Stimulated activated naive B cell treated with anti-CD40 and anti-IgM and Interleukin-4, amounts not matched to agents 10 μg/mL and 1 μg/mL and 100 μg/mL, for 72 hours (primary cell): ENCODE measurements around the gene DDX27.

Experiments used
- ATAC-seq, 2 donors: fragments of 150-1000 bp; cut with Tn5 transposase; replicated peaks; 2 replicates each; pipeline ENCODE4 v1.10.0; 2021; ENCODE audit warnings: moderate library complexity in 1 of 2
- DNase-seq: peaks from one replicate; pipeline ENCODE4 v3.0.0; 2021
- H3K27ac Mint-ChIP-seq: one replicate; pipeline ENCODE4 v1.8.0; 2022; ENCODE audit warnings: mild to moderate bottlenecking, mixed read lengths
- H3K27me3 Mint-ChIP-seq, 2 donors: one replicate each; pipeline ENCODE4 v1.8.0; 2022; ENCODE audit warnings: mixed read lengths in 2 of 2
- H3K36me3 Mint-ChIP-seq, 2 donors: one replicate each; pipeline ENCODE4 v1.8.0; 2022; ENCODE audit warnings: mixed read lengths in 2 of 2, mild to moderate bottlenecking in 1 of 2
- H3K4me1 Mint-ChIP-seq, 2 donors: one replicate each; pipeline ENCODE4 v1.8.0; 2022; ENCODE audit warnings: mixed read lengths in 2 of 2, mild to moderate bottlenecking in 1 of 2
- H3K4me3 Mint-ChIP-seq, 2 donors: one replicate each; pipeline ENCODE4 v1.8.0; 2022; ENCODE audit warnings: mild to moderate bottlenecking in 2 of 2, mixed read lengths in 2 of 2, moderate library complexity in 1 of 2
- H3K9me3 Mint-ChIP-seq, 2 donors: one replicate each; pipeline ENCODE4 v1.8.0; 2022; ENCODE audit warnings: mixed read lengths in 2 of 2, mild to moderate bottlenecking in 1 of 2

DDX27 gene

DNA sequence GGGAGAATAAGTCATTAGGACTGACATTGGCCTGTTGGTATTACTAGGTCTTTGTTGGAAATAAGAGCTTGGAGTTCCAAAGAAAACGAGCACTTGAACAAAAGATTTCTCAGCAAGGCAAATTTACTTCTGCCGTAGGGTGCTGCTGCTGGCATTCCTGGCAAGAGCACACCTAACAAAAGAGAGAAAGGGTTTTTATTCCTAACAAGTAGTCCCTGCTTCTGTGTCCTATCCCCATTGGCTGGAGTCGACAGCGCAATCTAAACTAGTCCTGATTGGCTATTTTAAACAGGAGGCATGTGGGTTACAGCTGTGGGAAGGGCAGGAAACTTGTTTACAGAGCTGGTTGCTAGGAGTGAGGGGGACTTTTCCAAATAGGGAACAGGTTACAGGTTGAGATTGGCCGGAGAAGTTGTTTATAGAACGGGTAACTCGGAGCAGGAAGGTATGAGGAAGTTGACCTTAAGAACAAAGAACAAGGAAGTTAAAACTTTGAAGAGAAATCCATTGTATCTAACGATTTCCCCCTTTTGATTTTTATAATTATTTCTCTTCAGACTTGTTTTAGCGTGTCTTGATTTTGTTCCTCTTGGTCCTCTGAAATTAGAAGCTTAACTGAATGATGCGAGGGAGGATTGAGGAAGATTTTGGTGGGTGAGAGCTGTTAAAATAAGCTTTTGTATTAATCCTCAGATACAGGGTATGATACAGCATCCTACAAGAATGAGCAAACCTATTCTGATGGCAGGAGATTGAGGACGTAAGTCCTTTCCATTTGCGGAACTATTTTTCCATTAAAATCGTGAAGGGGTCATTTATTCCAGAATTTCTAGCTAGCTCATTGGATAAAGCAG lies 62.1 kb downstream of the DDX27 start:
- H3K4me3 Mint-ChIP-seq, result peak overlapping the region; percentile 92 to 95
- DNase-seq (no peak), ATAC-seq (no peak)
- H3K36me3 Mint-ChIP-seq, result peaks cover 83 to 93% of the 10 kb centered on the region in 2 donors
- peaks cover 59 to 76% of the 10 kb centered on the region in 2 donors for H3K4me1 Mint-ChIP-seq
- peaks cover 0 to 5% of the 10 kb centered on the region in 2 donors for H3K27me3 Mint-ChIP-seq
- peaks cover 38 to 45% of the 10 kb centered on the region in 2 donors for H3K9me3 Mint-ChIP-seq
- peak overlapping the region; percentile 99 for H3K27ac Mint-ChIP-seq

DNA sequence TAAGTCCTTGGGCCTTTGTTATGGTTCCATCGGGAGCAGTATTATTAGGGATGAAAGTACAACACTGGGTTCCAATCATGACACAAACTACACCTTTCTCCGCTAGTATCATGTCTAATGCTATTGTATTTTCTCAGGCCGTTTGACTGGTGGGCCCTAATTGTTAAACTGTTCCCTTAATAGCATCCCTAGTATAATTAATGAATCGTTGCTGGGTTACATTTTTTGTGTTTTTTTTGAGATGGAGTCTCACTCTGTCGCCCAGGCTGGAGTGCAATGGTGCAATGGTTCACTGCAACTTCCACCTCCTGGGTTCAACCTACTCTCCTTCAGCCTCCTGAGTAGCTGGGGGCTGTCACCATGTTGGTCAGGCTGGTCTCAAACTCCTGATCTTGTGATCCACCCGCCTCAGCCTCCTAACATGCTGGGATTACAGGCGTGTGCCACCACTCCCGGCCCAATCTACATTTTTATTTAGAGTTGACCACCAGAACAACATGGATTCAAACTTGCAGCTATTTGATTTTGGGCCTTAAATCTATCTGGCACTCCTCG lies 62.8 kb downstream of the DDX27 start:
- H3K27me3 Mint-ChIP-seq, result peaks cover 0 to 5% of the 10 kb centered on the region in 2 donors
- H3K36me3 Mint-ChIP-seq, result peaks cover 88 to 97% of the 10 kb centered on the region in 2 donors
- H3K27ac Mint-ChIP-seq, result peak overlapping the region; percentile 99
- DNase-seq, result no peak
- peaks cover 64 to 76% of the 10 kb centered on the region in 2 donors for H3K4me1 Mint-ChIP-seq
- H3K4me3 Mint-ChIP-seq, result peak overlapping the region; percentile 92 to 95
- peaks cover 44 to 52% of the 10 kb centered on the region in 2 donors for H3K9me3 Mint-ChIP-seq
- no peak for ATAC-seq

DNA sequence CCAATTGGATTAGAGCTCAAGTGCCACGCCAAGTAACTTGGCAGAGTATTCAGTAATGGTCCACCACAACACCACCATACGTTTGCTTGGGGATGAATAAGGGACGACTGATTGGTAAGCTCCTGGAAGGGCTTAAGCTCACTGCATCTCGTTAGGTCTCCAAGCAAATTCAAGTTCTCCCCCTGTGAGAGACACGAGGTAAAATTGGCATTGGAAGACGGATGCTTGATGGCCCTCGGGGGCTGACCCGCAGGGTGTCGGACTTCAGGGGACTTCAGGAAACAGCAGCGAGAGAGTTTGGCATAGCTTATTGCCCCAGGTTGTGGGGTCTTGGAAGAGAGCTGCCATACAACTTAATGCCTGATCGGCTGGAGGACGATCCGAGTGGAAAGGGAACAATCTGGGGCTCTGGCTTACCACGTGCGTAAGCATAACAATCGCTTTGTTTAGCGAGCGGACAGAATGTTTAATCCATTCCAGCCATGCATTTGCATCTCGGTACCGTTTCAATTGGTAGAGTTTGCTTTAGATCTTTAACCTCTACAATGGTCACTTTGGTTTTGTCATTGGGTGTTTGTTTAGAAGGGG lies 63.5 kb downstream of the DDX27 start:
- Mint-ChIP-seq H3K4me3 (peak overlapping the region; percentile 92 to 95), H3K27me3 (peaks cover 0 to 5% of the 10 kb centered on the region in 2 donors)
- ATAC-seq, result no peak

DNA sequence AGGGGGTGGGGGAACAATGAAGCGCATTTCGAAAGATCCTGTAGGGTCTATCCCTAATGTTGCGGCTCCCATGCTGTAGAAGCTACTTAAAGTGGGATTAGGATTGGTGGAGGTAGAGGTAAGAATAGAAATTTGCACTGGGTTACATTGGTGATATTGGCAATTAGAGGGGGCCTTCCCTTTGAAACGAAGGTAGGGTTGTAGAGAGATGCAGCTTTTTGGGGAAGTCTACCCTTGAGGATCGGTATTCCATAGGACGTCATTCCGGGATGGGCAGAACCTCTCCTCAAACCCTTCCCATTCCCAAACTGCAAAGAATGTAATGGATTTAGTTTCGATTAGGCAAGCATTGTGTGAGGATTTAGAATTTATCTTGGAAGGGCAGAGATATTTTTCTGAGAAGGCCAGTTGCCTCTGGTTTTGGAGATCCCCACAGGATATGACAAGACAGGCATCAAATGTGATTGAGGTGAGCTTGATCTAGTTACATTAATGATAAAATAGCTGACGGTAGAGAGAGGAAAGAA lies 64.0 kb downstream of the DDX27 start:
- DNase-seq, result no peak
- Mint-ChIP-seq H3K27ac (peak overlapping the region; percentile 99), H3K4me3 (peak overlapping the region; percentile 92 to 95), H3K36me3 (peaks cover 99 to 100% of the 10 kb centered on the region in 2 donors), H3K4me1 (peaks cover 70 to 85% of the 10 kb centered on the region in 2 donors), H3K9me3 (peaks cover 47 to 58% of the 10 kb centered on the region in 2 donors), H3K27me3 (peaks cover 0 to 4% of the 10 kb centered on the region in 2 donors)
- no peak for ATAC-seq

More for the DNA sequence above, 63.5 kb downstream of the DDX27 start:
- DNase-seq, result no peak
- H3K4me1 Mint-ChIP-seq, result peaks cover 70 to 81% of the 10 kb centered on the region in 2 donors
- peak overlapping the region; percentile 99 for H3K27ac Mint-ChIP-seq
- peaks cover 94 to 97% of the 10 kb centered on the region in 2 donors for H3K36me3 Mint-ChIP-seq
- peaks cover 47 to 58% of the 10 kb centered on the region in 2 donors for H3K9me3 Mint-ChIP-seq

DNA sequence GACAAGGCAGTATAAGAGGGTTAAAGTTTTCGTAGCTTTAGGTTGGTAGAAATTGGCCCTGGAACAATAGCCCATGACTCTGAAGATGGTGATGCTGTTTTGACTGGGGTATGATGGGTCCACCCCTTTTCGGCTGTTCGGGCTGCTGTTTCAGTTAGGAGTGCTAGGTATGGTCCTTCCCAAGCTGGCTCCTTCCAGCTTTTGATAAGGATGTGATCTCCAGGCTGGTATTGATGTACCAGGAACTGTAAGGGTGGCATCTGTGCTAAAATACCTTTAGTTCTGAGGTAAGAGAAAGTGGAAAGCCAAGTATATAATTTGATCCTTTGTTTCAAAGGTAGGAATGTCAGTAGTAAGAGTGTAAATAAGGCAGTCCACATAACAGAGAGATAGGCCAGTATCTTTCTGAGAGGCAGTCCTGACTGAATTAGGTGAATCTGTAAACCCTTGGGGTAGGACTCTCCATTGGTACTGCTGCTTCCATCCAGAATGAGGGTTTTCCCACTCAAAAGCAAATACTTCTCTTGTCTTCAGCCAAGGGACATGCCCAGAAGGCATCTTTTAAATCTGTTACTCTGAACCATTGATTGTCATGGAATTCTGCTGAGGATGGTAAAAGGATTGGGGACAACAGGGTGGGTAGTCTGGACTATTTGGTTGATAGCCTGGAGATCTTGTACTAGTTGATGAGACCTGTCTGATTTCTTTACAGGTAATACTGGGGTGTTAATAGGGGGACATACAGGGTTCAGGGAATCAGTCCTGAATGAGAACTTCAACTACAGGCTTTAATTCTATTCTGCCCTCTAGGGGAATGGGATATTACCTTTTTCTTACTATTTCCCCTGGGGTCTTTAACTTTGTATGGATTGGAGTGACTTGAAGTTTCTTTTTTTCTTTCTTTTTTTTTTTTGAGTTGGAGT lies 64.7 kb downstream of the DDX27 start:
- peaks cover 47 to 58% of the 10 kb centered on the region in 2 donors for H3K9me3 Mint-ChIP-seq
- DNase-seq (no peak), ATAC-seq (no peak)
- peaks cover 99 to 100% of the 10 kb centered on the region in 2 donors for H3K36me3 Mint-ChIP-seq
- H3K27me3 Mint-ChIP-seq, result no peaks in the 10 kb centered on the region
- H3K27ac Mint-ChIP-seq, result peak overlapping the region; percentile 99
- peaks cover 64 to 85% of the 10 kb centered on the region in 2 donors for H3K4me1 Mint-ChIP-seq
- peak overlapping the region; percentile 92 to 95 for H3K4me3 Mint-ChIP-seq

DNA sequence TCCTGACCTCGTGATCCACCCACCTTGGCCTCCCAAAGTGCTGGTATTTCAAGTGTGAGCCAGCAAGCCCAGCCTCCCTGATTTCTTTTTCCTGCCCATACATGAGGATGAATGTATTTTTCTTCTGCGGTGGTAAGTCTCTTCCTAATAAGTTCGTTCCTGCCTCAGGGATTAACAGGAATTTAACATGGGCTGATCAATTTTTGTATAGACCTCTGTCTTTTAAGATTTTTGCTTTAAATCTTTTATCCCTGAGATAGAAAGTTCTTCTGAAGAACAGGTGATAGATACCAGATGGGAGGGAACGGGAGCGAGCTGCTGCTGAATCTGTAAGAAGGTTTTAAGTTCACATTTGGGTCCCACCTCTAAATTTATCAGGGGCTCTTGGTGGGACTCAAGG lies 65.6 kb downstream of the DDX27 start:
- peaks cover 64 to 87% of the 10 kb centered on the region in 2 donors for H3K4me1 Mint-ChIP-seq
- peaks cover 97% of the 10 kb centered on the region in 2 donors for H3K36me3 Mint-ChIP-seq
- H3K27ac Mint-ChIP-seq, result peak overlapping the region; percentile 99
- peaks cover 47 to 58% of the 10 kb centered on the region in 2 donors for H3K9me3 Mint-ChIP-seq
- no peak for ATAC-seq
- no peaks in the 10 kb centered on the region for H3K27me3 Mint-ChIP-seq
- DNase-seq, result no peak
- peak overlapping the region; percentile 92 to 95 for H3K4me3 Mint-ChIP-seq

DNA sequence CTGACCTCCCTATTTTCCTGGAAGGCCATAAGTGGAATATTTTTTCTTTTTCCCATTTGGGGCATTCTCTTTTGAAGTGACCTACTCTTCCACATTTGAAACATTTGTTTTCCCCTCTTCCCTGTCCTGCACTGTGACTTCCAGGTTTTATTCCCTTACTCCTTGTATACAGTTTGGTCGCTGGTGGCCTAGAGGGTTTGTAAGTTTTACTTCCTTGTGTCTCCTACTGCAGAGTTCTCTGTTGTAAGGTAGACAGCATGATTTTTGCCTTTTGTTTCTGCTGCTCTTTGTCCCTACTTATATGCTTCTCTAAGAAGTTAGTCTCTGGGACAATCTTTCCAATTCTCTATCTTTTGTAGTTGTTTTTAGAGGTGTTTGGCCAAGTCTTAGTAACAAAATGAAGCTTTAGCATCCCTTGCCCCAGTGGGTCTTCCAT lies 66.0 kb downstream of the DDX27 start:
- no peaks in the 10 kb centered on the region for H3K27me3 Mint-ChIP-seq
- ATAC-seq (no peak), DNase-seq (no peak)
- H3K27ac Mint-ChIP-seq, result peak overlapping the region; percentile 95
- peaks cover 66 to 87% of the 10 kb centered on the region in 2 donors for H3K4me1 Mint-ChIP-seq
- peak overlapping the region; percentile 59 to 63 for H3K4me3 Mint-ChIP-seq
- H3K36me3 Mint-ChIP-seq, result peaks cover 97% of the 10 kb centered on the region in 2 donors
- peaks cover 44 to 54% of the 10 kb centered on the region in 2 donors for H3K9me3 Mint-ChIP-seq

DNA sequence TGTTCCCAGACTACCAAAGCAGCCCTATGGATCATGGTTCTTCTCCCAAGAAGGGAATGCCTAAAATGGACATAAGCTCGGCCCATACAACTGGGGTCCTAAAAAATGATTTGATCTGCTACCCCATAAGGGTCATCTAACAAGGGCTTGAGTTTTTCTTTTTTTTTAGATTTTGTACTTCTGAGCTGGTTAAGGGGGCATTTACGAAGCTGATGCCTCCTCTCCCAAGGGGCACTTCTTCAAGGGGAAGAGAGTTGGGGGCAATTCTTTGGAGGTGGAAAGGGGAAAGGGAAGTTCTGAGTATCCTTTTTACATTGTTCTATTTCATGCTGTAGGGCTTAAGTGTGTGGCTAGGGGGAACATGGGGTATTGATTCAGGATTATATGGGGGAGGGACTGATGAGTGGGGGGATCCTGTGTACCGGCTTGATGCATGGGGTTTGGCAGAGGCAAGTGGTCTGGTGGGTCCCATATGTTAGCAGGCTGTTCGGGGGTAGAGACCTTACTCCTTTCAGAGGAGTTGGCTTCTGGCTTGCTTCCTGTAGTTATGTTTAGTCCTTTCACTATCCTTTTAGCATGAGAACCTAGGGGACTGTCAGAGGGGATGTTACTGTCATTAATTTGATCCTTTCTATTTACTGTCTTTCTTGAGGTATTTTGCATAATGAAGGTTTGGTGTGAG lies 66.7 kb downstream of the DDX27 start:
- ATAC-seq (no peak), DNase-seq (no peak)
- peaks cover 66 to 90% of the 10 kb centered on the region in 2 donors for H3K4me1 Mint-ChIP-seq
- no peaks in the 10 kb centered on the region for H3K27me3 Mint-ChIP-seq
- peaks cover 43 to 54% of the 10 kb centered on the region in 2 donors for H3K9me3 Mint-ChIP-seq
- H3K36me3 Mint-ChIP-seq, result peaks cover 97% of the 10 kb centered on the region in 2 donors
- peak overlapping the region; percentile 2 to 63 for H3K4me3 Mint-ChIP-seq
- peak overlapping the region; percentile 95 for H3K27ac Mint-ChIP-seq

DNA sequence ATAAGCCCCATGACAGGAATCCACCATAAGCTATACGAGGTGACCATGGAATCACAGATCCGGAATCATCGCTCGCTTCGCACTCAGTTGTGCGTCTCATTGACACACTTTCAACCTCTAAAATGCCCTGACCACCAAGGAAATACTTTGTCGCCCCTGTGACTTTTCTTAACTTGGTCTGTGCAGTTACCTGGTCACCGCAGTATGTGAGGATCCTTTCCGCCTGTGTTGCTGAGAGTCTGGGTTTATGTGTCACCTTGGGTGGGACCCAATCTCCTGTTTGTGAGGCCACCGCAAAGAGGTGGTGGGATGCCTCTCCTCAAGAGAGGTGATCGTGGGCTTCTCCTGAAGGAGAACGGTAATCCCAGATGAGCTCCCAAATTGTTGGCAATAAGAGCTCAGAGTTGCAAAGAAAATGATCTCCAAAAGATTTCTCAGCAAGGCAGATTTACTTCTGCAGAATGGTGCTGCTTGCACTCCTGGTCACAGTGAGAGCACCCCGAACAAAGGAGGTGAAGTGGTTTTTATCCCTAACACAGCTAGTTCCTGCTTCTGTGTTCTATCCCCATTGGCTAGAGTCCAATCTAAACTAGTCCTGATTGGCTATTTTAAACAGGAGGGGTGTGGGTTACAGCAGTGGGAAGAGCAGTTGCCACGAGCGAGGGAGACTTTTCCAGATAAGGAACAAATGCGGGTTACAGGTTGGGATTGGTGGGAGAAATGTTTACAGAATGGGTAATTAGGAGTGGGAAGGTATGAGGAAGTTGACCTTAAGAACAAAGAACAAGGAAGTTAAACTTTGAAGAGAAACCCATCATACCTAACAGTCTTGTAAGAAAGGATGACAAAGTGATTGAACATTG lies 67.7 kb downstream of the DDX27 start:
- ATAC-seq, result peak; percentile 40 to 63
- H3K36me3 Mint-ChIP-seq, result peaks cover 92% of the 10 kb centered on the region in 2 donors
- peak overlapping the region; percentile 95 for H3K27ac Mint-ChIP-seq
- H3K27me3 Mint-ChIP-seq, result no peaks in the 10 kb centered on the region
- H3K4me1 Mint-ChIP-seq, result peaks cover 60 to 85% of the 10 kb centered on the region in 2 donors
- H3K4me3 Mint-ChIP-seq, result peak overlapping the region; percentile 14 to 63
- no peak for DNase-seq
- H3K9me3 Mint-ChIP-seq, result peaks cover 38 to 47% of the 10 kb centered on the region in 2 donors

DNA sequence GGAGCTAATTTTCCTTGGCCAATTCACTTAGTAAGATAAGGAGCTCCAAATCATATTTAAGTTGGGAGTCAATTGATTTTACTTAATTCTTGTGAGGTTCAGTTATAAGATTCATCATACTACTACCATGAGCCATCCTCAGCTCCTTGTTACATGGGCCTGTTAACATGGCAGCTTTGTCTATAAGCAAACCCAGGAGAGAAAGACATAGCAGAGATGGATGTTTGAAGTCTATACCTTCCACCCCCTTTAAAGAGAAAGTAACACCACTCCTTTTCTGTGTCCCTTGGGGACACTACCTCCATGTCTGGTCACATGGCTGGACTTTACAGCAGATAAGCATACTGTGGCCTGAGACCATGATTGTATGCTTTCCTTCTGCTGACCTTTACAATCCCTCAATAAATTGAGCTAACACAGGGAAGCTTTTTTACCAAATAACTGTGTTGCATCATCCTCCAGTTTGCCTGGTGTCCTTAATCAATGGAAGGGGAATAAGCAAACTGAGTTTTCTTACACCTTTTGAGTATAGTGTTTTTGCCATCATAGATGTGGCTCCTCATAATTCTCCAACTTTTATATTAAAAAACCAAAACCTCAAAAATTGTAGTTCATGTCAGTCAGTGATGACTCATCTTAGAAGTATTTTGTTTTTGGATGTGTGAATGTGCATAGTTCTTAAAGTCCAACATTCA lies 68.5 kb downstream of the DDX27 start:
- Mint-ChIP-seq H3K4me3 (peak overlapping the region; percentile 14 to 63), H3K36me3 (peaks cover 90 to 92% of the 10 kb centered on the region in 2 donors), H3K27ac (peak overlapping the region; percentile 95), H3K9me3 (peaks cover 30 to 39% of the 10 kb centered on the region in 2 donors), H3K4me1 (peaks cover 52 to 78% of the 10 kb centered on the region in 2 donors), H3K27me3 (no peaks in the 10 kb centered on the region)
- DNase-seq (no peak), ATAC-seq (peak in 1 of 2 donors; percentile 7)

DNA sequence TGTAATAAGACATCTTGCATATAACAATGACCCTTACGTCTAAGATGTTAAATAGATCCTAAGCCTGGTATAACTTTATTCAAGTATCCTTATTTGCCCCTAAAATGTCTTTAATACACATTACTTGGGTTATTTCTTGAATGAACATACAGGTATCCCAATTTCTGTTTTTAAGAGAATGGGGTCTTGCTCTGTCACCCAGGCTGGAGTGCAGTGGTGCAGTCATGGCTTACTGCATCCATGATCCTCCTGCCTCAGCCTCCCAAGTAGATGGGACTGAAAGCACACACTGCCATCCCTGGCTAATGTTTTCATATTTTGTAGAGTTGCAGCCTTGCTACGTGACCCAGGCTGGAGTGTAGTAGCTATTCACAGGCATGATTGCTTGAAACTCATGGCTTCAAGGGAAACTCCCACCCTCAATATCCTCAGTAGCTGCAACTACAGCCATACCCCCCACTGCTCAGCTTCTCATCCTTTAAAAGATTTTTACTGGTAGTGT lies 69.1 kb downstream of the DDX27 start:
- peaks cover 46 to 72% of the 10 kb centered on the region in 2 donors for H3K4me1 Mint-ChIP-seq
- H3K36me3 Mint-ChIP-seq, result peaks cover 90 to 92% of the 10 kb centered on the region in 2 donors
- peaks cover 26 to 37% of the 10 kb centered on the region in 2 donors for H3K9me3 Mint-ChIP-seq
- no peaks in the 10 kb centered on the region for H3K27me3 Mint-ChIP-seq
- ATAC-seq, result no peak
- DNase-seq, result no peak
- peak overlapping the region; percentile 69 for H3K27ac Mint-ChIP-seq
- peak overlapping the region in 1 of 2 donors; percentile 21 for H3K4me3 Mint-ChIP-seq
